ENCODE measurements around the gene SCAANT1. TPM values are rescaled to one million over a fixed set of nuclear protein-coding genes. Genes with fewer than 3 reads are reported as not detected.

Gene SCAANT1
- total and polyA plus RNA-seq, 2 experiments from 2014 or later, result 1.1 TPM; not detected in 1

GRCh38 chr3:63950698-63951097 lies 38.5 kb upstream of the SCAANT1 start:
- Histone ChIP-seq H3K9me2 (replicated peaks; ENCODE audit: insufficient read depth) (no peaks in the 10 kb centered on the region), H3K4me1 (ENCODE audit: insufficient read depth) (peaks cover 11% of the 10 kb centered on the region), H3K27me3 (no peaks in the 10 kb centered on the region), H3K27ac (no peak overlapping the region), H2AFZ (no peak overlapping the region), H4K20me1 (ENCODE audit: insufficient read depth, poor library complexity, severe bottlenecking) (no peaks in the 10 kb centered on the region), H3K4me2 (no peak overlapping the region), H3K79me2 (peaks cover 61% of the 10 kb centered on the region), H3K36me3 (replicated peaks; ENCODE audit: insufficient read depth, low read depth) (no peaks in the 10 kb centered on the region), H3K4me3 (no peak overlapping the region), H3K9me3 (ENCODE audit: low read depth) (no peaks in the 10 kb centered on the region)
- no peak for DNase-seq (ENCODE audit: low spot score)
- 93% methylated on average over 1 of the region's 1 CpG for WGBS (ENCODE audit: low lambda C conversion rate, missing lambda C conversion rate)
- TF ChIP-seq EZH2phosphoT487 (IDR thresholded peaks at IDR 0.05; ENCODE audit: low read depth, severe bottlenecking, unreplicated experiment), result no peak
- TF ChIP-seq EZH2 (IDR thresholded peaks at IDR 0.05; ENCODE audit: borderline replicate concordance), result no peak
- TF ChIP-seq CTCF (IDR thresholded peaks at IDR 0.05; ENCODE audit: poor library complexity), result no peak

- TF ChIP-seq EZH2phosphoT487 (IDR thresholded peaks at IDR 0.05; ENCODE audit: low read depth, severe bottlenecking, unreplicated experiment) (no peak), EZH2 (IDR thresholded peaks at IDR 0.05; ENCODE audit: borderline replicate concordance) (no peak), CTCF (IDR thresholded peaks at IDR 0.05; ENCODE audit: poor library complexity) (no peak)
- Histone ChIP-seq H3K9me2 (replicated peaks; ENCODE audit: insufficient read depth) (no peaks in the 10 kb centered on the region), H3K4me2 (no peak overlapping the region), H3K36me3 (replicated peaks; ENCODE audit: insufficient read depth, low read depth) (no peaks in the 10 kb centered on the region), H3K9me3 (ENCODE audit: low read depth) (no peaks in the 10 kb centered on the region), H2AFZ (no peak overlapping the region), H3K4me3 (no peak overlapping the region), H3K27me3 (no peaks in the 10 kb centered on the region), H3K4me1 (ENCODE audit: insufficient read depth) (peaks cover 11% of the 10 kb centered on the region), H3K79me2 (peaks cover 69% of the 10 kb centered on the region), H4K20me1 (ENCODE audit: insufficient read depth, poor library complexity, severe bottlenecking) (no peaks in the 10 kb centered on the region), H3K27ac (no peak overlapping the region)
- WGBS (ENCODE audit: low lambda C conversion rate, missing lambda C conversion rate), result 88% methylated on average over 2 of the region's 2 CpGs
- no peak for DNase-seq (ENCODE audit: low spot score)
Measured at GRCh38 chr3:63949005-63949404, 36.8 kb upstream of the SCAANT1 start.

GRCh38 chr3:63947594-63947993 lies 35.4 kb upstream of the SCAANT1 start:
- Histone ChIP-seq H2AFZ (no peak overlapping the region), H4K20me1 (ENCODE audit: insufficient read depth, poor library complexity, severe bottlenecking) (no peaks in the 10 kb centered on the region), H3K9me2 (replicated peaks; ENCODE audit: insufficient read depth) (no peaks in the 10 kb centered on the region), H3K27ac (no peak overlapping the region), H3K36me3 (replicated peaks; ENCODE audit: insufficient read depth, low read depth) (no peaks in the 10 kb centered on the region), H3K9me3 (ENCODE audit: low read depth) (no peaks in the 10 kb centered on the region), H3K4me3 (no peak overlapping the region), H3K4me1 (ENCODE audit: insufficient read depth) (peaks cover 11% of the 10 kb centered on the region), H3K4me2 (no peak overlapping the region), H3K79me2 (peaks cover 76% of the 10 kb centered on the region), H3K27me3 (no peaks in the 10 kb centered on the region)
- WGBS (ENCODE audit: low lambda C conversion rate, missing lambda C conversion rate), result 84% methylated on average over 2 of the region's 2 CpGs
- no peak for DNase-seq (ENCODE audit: low spot score)
- TF ChIP-seq EZH2phosphoT487 (IDR thresholded peaks at IDR 0.05; ENCODE audit: low read depth, severe bottlenecking, unreplicated experiment) (no peak), EZH2 (IDR thresholded peaks at IDR 0.05; ENCODE audit: borderline replicate concordance) (no peak), CTCF (IDR thresholded peaks at IDR 0.05; ENCODE audit: poor library complexity) (no peak)

GRCh38 chr3:63946753-63947152 lies 34.6 kb upstream of the SCAANT1 start:
- no peak for DNase-seq (ENCODE audit: low spot score)
- H3K4me2 ChIP-seq, result no peak overlapping the region
- peaks cover 76% of the 10 kb centered on the region for H3K79me2 ChIP-seq
- H3K36me3 ChIP-seq (replicated peaks; ENCODE audit: insufficient read depth, low read depth), result no peaks in the 10 kb centered on the region
- no peaks in the 10 kb centered on the region for H3K9me3 ChIP-seq (ENCODE audit: low read depth)
- H4K20me1 ChIP-seq (ENCODE audit: insufficient read depth, poor library complexity, severe bottlenecking), result no peaks in the 10 kb centered on the region
- H2AFZ ChIP-seq, result no peak overlapping the region
- WGBS (ENCODE audit: low lambda C conversion rate, missing lambda C conversion rate), result 98% methylated on average over 2 of the region's 2 CpGs
- H3K9me2 ChIP-seq (replicated peaks; ENCODE audit: insufficient read depth), result no peaks in the 10 kb centered on the region
- H3K27ac ChIP-seq, result no peak overlapping the region
- no peaks in the 10 kb centered on the region for H3K27me3 ChIP-seq
- no peak for TF ChIP-seq EZH2 (IDR thresholded peaks at IDR 0.05; ENCODE audit: borderline replicate concordance)
- no peak for TF ChIP-seq EZH2phosphoT487 (IDR thresholded peaks at IDR 0.05; ENCODE audit: low read depth, severe bottlenecking, unreplicated experiment)
- TF ChIP-seq CTCF (IDR thresholded peaks at IDR 0.05; ENCODE audit: poor library complexity), result no peak
- no peak overlapping the region for H3K4me3 ChIP-seq
- H3K4me1 ChIP-seq (ENCODE audit: insufficient read depth), result peaks cover 11% of the 10 kb centered on the region

Measured in hepatocyte (in vitro differentiated cells).